HPDE6-E6E7 (cell line): Measurements from ENCODE around the gene PTPRK.
A peak's percentile ranks its signal among the peaks of the same experiment; 100 is the strongest.

Experiments
- DNase-seq: peaks from one replicate; pipeline ENCODE4 v3.0.0; 2011; ENCODE audit warnings: missing footprints; ENCODE audit errors: extremely low spot score

The PTPRK gene

DNA sequence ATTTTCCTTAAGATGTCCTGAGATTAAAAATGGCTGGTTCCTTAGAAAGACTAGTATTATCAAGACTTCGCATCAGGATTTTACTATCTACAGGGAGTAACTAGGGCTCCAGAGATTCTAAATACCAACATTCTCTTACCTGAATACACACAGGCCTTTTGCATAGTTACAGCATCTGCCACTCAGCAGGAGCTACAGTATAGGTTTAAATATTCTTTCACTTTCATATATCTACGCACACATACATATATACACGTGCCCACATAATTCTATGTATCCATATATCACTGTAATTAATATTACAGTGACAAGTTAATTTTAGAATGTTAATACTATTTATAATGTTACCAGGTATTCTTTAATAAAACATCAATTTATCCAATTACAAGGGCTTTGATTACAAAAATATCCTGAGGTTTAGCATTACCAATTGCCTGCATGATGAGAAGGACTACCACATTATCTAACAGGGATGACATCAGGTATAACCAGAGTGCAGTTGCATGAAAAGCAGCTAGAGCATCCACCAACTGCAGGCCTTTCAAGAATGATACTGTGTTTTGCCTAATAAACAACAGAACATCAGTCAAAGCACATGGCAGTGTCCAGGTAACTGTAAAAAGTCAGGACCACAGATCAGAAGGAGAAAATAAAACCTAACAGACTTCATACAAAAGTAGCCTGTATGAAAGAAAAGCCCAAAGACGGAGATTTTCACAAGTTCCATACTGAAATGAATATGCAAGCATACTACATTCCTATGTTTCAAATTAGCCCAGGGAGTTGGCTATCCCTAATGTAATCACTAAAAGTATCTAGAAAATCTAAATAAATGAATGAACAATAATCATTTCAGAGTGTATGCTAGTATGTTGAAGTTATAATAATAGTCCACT is 268.7 kb downstream of the PTPRK start:
- no peak for DNase-seq

DNA sequence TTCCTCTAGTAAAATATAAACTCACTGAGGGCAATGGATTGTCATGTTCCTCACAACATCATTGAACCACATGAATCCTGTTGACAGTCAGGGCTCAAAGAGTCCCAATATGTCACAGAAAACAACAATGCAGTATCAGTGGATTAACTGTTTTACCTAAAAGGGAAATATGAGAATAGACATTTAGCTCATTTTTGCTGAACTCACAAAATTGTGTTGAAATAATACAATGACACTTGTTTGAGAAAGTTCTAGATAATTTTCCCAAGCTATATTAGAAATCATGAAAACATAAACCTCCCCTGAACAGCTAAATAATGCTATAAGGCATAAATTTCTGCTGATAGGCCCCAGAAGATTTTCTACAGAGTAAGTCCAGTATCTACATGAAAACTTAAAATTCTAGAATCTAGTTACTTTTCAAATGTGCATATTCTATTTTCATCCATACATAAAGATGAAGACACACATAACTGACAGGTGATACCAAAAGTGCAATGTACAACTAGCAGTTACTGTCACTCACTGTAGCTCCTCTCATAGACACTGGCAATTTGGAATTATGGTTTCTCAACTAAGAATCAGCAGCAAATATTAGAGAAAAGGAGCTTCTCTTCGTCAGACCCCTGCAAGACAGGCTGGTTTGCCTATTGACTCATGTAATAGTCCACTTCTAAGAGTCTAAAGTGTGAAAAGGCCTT is 269.9 kb downstream of the PTPRK start:
- no peak for DNase-seq

DNA sequence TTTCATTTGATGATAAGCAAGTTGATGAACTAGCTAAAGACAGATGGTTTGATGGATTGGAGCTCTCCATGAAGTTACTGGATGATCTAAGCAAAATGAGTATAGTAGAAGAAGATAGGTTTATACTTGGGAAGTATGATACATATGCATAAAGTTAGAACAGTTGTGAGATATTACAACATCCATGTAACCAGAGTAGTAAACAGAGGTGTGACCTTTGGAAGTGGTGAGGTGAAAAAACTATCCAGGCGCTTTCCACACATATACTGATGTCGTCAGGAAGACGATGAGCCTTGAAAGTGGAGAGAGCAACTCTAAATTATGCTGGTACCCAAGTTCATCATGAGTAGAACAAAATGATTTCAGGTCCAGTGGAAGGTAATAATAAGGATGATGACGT is 271.0 kb downstream of the PTPRK start:
- DNase-seq, result no peak

DNA sequence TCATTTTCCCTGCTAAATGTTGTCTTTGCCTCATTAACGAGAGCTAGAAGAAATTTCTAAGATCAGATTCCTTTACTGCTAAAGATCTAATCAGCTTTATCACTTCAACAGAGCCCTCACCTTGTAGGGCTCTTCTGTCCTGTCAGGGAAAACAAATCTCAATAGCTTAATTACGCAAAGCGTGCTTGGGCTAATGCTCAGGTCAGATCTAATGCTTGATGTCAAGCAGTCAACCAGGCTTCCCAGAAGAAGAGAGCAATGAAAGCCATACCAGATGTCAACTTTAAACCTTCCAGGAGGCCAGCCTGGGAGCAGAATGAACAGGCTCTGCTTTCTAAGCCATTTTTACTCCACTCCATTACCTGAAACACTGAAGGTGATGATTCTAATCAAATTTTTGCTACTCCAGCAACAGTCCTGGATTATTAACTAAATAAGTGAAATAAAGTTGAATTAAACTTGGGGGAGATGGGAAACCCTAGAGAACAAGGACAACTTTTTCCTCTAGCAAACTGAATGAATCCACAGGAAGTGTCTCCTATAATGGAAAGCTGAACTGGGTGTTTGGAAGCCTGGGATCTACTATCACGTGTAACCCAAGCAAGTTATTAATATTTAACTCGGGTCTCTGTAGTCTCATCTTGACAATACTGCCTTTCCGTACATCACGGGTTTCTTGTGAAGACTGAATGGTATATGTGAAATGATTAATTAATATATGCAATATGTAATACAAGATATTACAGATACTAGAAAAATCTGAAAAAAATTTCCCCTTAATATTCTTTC is 273.7 kb downstream of the PTPRK start:
- DNase-seq, result no peak

DNA sequence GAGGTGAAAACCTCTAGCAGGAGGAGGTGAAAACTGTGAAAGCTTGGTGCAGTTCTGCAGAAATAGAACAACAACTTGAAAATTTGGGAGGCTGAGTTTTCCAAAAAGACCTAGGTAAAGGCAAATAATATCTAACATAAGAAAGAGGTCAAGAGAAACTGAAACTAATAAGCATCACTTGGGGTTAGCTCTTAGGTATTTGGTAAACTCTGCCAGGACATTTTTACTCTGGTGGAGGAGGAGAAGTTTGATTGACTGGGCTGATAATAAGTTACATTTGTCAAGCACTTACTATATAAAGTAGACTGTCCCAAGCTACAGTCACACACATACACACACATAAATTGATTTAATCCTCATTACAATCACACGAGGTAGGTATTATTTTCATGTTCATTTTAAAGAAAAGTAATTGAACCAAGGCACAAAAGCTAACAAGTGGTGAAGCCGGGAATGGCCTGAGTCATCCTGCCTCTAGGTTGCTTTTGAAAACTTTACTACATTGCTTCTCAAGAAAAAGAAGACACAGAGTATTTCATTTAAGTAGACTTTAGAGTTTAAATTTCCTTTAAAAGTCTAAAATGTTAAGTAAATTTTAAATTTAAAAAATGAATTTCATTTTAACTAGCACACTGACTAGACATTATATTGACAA is 275.5 kb downstream of the PTPRK start:
- no peak for DNase-seq

DNA sequence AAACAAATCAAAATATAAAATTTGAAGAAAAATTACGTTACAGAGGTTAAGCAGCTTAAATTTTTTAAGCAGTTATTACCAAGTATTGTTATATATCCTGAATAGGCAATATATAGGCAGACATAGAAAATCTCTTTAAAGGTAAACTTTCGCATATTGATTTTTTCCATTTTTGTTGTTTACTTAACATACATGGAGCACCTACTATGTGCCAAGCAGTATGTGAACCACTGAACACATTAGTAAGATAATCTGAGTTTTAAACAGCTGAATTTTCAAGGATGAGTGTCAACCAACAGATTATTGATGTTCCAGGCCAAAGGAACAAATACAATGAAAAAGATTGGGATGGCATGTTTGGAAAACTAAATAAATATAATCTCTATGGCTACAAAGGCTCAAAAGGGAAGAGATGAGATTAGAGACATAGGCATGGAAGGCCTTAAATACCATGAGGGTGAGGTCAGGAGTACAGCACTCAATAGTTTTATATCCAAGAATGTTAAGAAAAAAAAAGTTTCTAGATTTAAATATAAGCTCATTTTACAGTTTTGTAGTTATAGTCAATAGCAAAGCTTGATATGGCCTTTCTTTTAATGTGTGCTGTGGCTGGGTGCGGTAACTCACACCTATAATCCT is 277.5 kb downstream of the PTPRK start:
- DNase-seq, result no peak

DNA sequence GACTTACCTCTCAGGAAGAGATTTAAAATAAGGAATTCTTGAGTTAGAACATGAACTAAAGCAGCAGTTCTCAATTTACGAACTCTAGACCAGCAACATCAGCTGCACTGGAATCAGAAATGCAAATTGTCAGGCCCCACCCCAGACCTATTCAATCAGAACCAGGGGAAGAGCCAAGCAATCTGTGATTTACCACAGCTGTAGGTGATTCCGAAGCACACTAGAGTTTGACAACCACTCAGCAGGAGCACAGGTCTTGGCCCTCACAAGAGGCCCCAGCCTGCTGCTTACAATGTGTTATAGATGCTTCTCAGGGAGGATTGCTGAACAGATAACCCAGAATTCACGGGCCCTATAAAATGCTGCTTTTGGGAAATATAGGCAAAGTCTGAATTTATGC is 279.2 kb downstream of the PTPRK start:
- no peak for DNase-seq

DNA sequence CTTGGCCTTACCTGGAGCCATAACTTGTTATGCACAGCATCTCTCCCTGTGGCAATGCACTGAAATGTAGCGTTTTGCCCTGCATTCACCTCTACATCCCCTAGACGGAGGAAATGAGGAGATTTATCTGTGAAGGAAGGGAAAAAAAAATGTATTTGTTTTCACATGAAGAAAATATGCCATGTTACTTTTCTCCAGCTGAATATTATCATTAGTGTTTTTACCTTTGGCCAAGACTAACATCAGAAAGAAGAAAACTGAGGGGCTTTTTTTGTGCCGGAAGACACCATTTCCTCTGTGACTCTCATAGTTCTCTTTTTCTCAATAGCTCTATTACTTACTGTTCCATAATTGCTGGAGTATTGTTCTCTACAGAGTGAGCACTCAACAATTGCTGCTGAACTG is 280.4 kb downstream of the PTPRK start:
- DNase-seq, result no peak

DNA sequence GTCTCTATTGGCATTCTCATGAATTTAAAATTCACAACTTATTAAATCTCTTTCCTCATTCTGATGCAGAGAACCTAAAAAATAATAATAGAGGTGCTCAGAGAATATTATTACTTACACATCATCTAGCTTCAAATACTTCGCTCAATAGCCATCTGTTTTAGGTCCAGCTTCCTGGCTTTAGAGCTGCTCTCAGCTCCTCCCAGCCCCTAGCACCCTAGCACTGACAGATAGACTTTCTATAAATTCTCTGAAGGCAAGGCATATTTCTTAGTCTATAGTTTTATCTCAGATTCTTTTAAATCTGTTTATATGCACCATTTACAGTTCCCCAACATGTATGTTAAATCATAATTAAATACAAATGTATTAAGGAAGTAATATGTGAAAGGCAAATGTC is 281.3 kb downstream of the PTPRK start:
- DNase-seq, result no peak

DNA sequence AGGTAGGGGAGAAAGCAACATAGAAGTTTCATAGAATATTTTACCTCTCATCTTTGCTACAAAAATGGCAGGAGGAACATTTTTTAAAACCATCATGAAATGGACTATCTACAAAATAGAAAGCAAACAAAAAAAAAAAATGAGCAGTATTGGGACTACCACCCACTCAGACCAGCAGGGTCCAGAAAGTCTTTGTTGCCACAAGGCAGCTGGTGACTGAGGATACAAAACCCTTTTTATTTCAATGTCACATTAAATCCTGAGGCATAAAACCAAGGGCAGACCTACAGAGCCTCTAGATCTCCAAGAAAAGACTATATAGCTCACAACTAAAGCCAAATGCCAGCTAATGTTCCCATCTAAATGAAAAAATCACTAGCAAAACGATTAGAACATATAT is 282.2 kb downstream of the PTPRK start:
- no peak for DNase-seq

DNA sequence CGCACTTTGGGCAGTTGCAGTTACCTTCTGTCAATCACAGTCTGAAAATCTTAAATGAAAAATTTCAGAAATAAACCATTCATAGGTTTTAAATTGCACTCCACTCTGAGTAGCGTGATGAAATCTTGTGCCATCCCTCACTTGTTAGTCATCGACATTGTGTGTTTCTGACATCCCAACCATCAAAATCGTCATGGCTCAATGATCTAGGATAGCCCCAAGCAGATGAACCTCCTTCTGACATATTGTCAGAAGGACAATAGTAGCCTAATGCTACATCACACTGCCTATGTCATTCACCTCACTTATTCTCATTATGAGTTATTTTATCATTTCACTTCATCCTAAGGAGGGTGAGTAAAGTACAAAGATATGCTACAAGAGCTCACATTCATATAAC is 284.8 kb downstream of the PTPRK start:
- no peak for DNase-seq

DNA sequence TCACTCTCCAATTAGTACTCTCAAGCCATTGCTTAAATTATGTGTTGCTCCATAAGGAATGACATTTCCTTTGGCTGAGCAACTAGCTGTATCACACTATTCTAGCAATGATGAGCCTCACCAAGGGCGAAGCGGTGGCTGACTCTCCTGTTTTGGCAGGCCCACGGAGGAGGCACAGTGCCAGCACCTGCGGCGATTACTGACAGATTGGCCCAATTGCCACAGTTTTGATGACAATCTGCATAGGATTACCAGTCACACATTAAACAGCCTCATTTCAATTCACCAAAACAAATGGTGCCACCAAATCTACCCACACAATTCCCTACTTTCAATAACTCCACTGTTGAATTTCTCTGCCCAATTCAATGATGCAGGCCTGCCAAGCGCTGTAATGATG is 286.9 kb downstream of the PTPRK start:
- DNase-seq, result no peak

DNA sequence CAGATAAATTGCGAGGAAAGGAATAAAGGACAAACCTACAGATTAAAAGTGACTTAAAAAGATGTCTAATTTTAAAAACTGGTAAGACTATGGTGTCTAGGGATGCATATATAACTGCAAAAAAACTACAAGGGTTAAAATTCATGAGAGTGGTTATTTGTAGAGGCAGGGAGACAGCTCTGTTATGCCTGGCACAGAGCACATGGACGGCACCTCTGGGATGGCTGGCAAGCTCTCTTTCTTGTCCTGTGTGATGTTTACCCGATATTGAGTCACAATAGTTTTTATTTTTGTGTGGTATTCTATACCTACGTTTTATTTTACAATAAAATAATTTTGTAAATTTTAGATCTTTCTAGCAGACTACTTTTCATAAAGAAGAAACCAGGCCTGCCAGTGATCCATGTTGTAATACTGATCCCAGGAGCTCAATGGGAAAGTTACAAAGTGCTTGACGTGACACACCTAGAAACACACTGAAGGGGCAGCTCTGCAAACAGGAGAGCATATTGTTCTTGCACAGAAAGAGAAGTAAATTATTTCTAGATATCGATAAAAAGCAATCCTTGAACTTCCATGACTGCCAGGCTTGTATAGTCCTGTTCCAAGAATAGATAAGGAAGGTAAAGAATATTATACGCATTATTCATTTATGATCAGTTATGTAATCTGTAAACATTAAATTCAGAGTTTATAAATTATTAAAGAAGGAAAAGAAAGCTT is 290.0 kb downstream of the PTPRK start:
- no peak for DNase-seq

DNA sequence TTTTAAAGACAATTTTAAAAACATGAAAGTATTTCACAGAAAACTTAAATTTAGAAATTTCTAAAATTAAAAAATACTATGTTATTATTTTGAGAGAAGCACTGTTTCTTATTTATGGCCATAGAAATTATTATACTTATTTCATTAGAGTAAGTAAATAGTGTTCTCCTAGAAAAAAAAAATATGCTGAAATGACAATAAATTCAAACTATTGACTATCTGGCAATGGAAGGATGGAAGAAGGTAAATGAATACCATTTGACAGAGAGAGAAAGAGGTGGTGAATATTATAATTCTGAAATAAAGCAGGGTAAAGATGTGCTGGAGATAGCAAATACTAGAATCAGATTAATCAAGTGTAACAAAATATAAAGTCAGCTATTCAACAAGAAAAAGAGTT is 294.8 kb downstream of the PTPRK start:
- DNase-seq, result no peak

DNA sequence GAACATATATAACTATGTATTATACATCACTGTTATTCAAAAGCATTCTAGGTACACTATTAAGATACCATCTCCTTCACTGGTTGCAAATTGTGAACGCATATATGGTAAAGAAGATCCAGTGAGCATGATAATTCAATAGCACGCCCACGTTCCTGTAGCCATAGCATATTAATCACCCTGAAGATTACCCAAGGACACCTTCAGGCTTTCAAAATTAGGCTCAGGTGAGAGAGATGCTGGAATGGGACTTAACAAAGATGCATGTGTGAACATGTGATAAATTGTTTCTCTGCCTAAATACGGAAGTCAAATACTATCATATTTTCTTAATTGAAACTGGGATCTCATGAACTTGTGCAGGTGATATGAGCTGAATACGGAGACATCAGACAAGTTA is 303.5 kb downstream of the PTPRK start:
- no peak for DNase-seq

DNA sequence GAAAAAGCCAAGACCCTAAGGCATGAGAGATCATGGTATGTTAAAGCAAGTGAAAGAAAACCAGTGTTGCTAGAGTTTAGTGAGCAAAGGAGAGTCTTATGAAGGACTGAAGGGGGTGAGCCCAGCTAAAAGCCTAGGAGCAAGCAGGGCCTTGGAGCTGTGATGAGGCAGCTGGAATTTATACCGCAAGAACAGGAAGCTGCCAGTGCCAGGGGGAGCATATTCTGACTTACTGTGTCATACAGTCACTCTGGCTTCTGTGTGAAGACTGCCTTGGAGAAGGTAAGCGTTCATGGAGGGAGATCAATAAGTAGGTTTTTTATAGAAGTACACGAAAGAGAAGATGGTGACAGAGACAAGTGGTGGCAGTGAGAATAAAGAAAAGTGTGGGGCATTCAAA is 310.6 kb downstream of the PTPRK start:
- DNase-seq, result peak; percentile 37

DNA sequence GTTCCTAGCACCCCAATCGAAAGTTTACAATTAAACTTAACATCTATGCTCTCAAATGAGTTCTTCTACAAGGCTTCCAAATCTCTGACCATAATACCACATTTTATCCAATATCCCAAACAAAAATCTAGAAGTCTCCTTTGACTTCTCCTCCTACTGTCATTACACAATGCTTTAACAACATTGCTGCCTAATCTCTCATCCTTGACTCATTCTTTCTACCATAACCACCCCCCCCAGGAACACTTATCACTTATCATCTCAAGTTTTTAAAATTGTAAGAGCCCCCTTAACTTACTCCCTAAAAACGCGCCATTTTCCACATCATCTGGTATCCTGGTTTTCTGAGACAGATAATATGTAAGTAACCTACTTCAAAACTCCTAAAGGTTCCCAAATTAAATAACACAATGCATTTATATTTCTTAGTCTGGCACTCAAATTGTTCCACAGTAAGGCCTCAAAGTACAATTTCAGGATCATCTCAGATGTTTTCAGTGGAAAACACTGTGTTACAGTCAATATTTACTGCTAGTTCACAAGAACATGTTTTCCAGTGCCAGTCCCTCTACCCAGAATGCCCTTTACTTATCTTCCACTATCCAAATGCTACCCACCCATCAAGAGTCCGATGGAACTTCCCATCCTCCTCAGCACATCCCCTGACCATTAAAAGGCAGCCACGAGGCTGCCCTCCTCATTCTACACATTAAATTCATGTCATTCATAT is 311.4 kb downstream of the PTPRK start:
- peak; percentile 15 for DNase-seq

DNA sequence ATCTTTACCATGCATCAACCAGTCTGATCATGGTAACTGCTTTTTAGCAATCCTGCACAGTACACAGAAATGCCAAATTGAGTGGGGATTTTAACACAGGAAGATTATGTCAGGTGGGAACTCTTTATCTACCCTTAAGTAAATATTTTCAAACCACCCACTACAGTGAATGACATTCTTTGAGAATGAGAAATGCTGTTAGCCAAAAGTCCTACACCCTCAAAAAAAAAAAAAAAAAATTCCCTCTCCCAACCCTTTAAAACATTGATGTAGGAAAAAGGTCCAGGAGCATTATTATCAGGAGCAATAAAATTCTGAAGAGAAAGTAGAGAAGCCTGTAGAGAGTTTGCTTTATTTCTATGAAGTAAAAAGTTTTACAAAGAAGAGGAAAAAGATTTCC is 312.3 kb downstream of the PTPRK start:
- no peak for DNase-seq

DNA sequence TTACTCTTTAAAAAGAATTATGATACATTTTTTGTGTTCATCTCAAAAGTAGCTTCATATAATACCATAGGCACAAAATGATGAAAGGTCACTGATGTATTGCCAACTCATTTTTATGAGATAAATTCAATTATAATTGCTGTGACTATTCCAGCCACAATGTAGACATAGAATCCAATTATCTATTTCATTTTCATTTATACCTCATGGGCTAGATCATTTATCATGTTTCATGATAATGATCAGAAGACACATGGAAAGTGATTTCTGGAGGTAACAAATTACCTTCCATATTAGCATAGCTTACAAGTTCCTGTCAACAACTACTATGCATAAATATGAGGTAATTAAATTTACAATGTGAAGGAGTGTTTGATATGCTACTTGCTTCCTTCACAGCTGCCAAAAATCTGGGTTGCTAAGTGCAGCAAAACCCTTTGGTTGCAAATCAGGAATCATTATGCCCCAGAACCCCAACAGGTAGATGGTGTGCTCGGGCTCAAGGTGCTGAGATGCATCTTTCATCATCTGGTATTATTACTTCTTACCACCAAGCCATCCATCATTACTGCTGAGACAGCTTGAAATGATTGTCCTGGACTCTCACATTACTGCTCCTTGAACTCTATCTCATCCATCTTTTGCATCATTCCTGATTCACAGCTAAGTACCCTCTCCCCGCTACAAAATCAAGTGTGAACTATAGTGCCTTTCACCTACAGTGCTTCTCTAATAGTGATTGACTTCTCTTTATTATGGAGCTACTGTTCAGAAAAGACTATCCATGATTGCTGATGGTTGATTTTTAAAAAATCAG is 313.6 kb downstream of the PTPRK start:
- no peak for DNase-seq
